GM12874 (cell line): ENCODE results near the gene YTHDF1.

ENCODE experiments used
- CTCF ChIP-seq: IDR thresholded peaks from 2 replicates; pipeline ENCODE4 v1.5.1; 2011; ENCODE audit warnings: low read depth, mild to moderate bottlenecking, control low read depth, low read length, moderate library complexity; ENCODE audit not compliant: insufficient read depth

Gene YTHDF1

GRCh38 chr20:63208346-63208909 lies 7.5 kb downstream of the YTHDF1 start:
- no peak for TF ChIP-seq CTCF

- TF ChIP-seq CTCF, result no peak
Observed at GRCh38 chr20:63206878-63207277, 9.1 kb downstream of the YTHDF1 start.

GRCh38 chr20:63205896-63206295 lies 10.0 kb downstream of the YTHDF1 start:
- no peak for TF ChIP-seq CTCF

GRCh38 chr20:63204362-63204761 lies 11.6 kb downstream of the YTHDF1 start:
- TF ChIP-seq CTCF, result no peak

GRCh38 chr20:63202811-63203526 lies 13.0 kb downstream of the YTHDF1 start:
- no peak for TF ChIP-seq CTCF

- TF ChIP-seq CTCF, result no peak
Observed at GRCh38 chr20:63202021-63202420, 13.9 kb downstream of the YTHDF1 start.

- no peak for TF ChIP-seq CTCF
Observed at GRCh38 chr20:63198606-63199005, 17.3 kb downstream of the YTHDF1 start.
